GM10248 (cell line): Measurements from ENCODE around the gene SLC34A2.

Source experiments
- CTCF ChIA-PET: fragments of 300-600 bp; sonication (Branson Sonifier 250); formaldehyde crosslinking; extraction: SDS; loops from one replicate; lab custom pipeline; 2021; ENCODE audit warnings: antibody characterized with exemption; lab: Yijun Ruan, JAX
- POLR2A ChIA-PET: fragments of 350-650 bp; sonication (Branson Sonifier 250); formaldehyde crosslinking; extraction: SDS; loops from one replicate; lab custom pipeline; 2020; ENCODE audit warnings: antibody characterized with exemption; lab: Yijun Ruan, JAX
- DNase-seq: peaks from one replicate; pipeline ENCODE4 v3.0.0; 2012; ENCODE audit errors: extremely low spot score
- CTCF ChIP-seq: IDR thresholded peaks from 2 replicates; pipeline ENCODE4 v1.5.1; 2012; ENCODE audit warnings: mild to moderate bottlenecking, low read depth; ENCODE audit errors: extremely low read depth, missing control alignments, control extremely low read depth

The SLC34A2 gene

DNA sequence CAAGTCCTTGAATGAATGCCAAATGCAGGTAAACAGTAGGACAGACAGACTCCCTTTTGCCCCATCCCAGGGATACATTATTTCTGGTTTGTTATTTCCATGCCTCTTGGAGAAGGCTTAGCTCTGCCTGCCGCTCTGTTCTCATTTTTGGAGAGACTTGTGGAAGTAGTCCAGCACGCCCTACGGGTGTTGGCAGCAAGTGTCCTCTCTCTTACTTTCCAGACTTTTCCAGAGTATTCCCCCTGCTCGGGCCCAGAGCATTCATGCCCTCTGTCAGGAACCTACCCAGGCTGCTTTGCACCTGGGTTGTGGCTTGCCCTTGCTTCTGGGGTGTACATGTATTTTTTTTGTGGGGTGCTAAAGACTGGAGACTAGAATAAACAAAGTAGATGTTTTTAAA is 15.3 kb downstream of the SLC34A2 start:
- no peak for TF ChIP-seq CTCF
- POLR2A ChIA-PET, result no interaction called here

DNA sequence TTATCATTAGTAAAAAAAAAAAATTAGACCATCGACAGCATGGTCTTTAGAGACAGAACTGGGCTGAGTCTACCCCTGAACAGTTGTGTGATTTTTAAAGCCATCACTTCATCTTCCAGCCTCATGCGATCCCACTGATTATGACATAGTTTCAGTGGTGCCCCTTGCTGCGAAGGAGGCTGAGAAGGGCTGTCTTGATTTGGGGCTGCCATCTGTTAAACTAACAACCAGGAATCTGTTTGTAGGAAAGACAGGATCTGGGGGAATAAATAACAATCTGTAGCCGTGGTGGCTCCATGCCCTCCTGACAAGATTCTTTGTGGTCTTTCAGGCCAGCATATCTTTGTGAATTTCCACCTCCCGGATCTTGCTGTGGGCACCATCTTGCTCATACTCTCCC is 17.1 kb downstream of the SLC34A2 start:
- POLR2A ChIA-PET, result no interaction called here
- TF ChIP-seq CTCF, result no peak
- CTCF ChIA-PET, result no interaction called here
- DNase-seq, result no peak

More for the DNA sequence above, 15.3 kb downstream of the SLC34A2 start:
- CTCF ChIA-PET, result no interaction called here
- DNase-seq, result no peak

- DNase-seq, result no peak
- TF ChIP-seq CTCF, result no peak
- POLR2A ChIA-PET, result no interaction called here
- CTCF ChIA-PET, result no interaction called here
These were observed 18.7 kb downstream of the SLC34A2 start for GRCh38 chr4:25674386-25674785.

DNA sequence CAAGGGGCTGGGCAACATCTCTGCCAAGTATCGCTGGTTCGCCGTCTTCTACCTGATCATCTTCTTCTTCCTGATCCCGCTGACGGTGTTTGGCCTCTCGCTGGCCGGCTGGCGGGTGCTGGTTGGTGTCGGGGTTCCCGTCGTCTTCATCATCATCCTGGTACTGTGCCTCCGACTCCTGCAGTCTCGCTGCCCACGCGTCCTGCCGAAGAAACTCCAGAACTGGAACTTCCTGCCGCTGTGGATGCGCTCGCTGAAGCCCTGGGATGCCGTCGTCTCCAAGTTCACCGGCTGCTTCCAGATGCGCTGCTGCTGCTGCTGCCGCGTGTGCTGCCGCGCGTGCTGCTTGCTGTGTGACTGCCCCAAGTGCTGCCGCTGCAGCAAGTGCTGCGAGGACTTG is 20.6 kb downstream of the SLC34A2 start:
- TF ChIP-seq CTCF, result no peak
- DNase-seq, result no peak
- CTCF ChIA-PET, result no interaction called here
- POLR2A ChIA-PET, result no interaction called here

- POLR2A ChIA-PET, result no interaction called here
These were observed 21.5 kb downstream of the SLC34A2 start for GRCh38 chr4:25677157-25677556.

DNA sequence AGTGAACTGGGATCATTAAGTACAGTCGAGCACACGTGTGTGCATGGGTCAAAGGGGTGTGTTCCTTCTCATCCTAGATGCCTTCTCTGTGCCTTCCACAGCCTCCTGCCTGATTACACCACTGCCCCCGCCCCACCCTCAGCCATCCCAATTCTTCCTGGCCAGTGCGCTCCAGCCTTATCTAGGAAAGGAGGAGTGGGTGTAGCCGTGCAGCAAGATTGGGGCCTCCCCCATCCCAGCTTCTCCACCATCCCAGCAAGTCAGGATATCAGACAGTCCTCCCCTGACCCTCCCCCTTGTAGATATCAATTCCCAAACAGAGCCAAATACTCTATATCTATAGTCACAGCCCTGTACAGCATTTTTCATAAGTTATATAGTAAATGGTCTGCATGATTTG is 22.3 kb downstream of the SLC34A2 start:
- POLR2A ChIA-PET, result no interaction called here
- DNase-seq, result no peak
- TF ChIP-seq CTCF, result no peak
- CTCF ChIA-PET, result no interaction called here

More at GRCh38 chr4:25677157-25677556, 21.5 kb downstream of the SLC34A2 start:
- DNase-seq, result no peak
- CTCF ChIA-PET, result no interaction called here
- no peak for TF ChIP-seq CTCF

- ChIA-PET CTCF (no interaction called here), POLR2A (no interaction called here)
- TF ChIP-seq CTCF, result no peak
These were observed 32.1 kb downstream of the SLC34A2 start for GRCh38 chr4:25687773-25688172.

More at GRCh38 chr4:25687773-25688172, 32.1 kb downstream of the SLC34A2 start:
- no peak for DNase-seq
